ENCODE data around the gene POU6F1.
"Not testable (repeated sequence)": the region's sequence is repeated elsewhere in the genome, so short reads cannot be mapped to it uniquely, and the experiment has no call there.

The POU6F1 gene

DNA sequence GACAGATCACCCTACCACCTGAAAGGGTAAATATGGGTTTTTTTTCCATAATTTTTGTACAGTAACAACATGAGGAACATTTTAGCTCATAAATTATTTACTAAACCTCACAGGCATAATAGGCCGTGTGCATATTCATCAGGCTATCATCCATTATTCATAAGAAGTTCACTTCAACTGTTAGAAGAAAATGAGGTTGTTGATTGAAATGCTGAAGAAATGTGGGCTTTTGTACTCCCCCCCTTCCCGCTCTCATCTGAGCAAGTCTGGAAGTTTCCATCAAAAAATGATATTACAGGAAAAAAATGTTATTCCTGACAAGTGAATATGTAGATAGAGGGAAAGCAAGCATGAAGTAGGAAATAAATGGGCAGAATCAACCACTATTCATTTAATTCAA is 7.9 kb upstream of the POU6F1 start:
- DNase-seq = no peak

DNA sequence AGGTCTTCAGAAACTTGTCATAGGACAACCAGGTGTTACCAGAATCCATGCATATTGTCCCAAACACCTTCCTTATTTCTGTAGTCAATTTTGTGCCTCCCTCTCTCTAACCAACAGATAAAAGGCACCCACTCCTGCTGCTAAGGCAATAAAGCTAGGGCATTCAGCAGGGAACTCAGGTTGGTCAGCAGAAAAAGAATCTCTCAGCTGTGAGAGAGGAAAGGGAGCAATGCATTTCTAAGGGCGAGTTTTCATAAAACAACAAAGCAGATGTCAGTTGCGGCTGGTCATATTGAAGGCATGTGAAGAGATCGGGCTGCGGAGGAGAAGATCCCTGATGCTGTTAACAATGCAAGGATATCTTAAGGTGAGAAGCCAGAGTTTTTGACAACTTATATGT is 7.4 kb upstream of the POU6F1 start:
- no peak for DNase-seq

GRCh38 chr12:51224625-51225024 is 6.8 kb upstream of the POU6F1 start:
- DNase-seq = no peak

DNA sequence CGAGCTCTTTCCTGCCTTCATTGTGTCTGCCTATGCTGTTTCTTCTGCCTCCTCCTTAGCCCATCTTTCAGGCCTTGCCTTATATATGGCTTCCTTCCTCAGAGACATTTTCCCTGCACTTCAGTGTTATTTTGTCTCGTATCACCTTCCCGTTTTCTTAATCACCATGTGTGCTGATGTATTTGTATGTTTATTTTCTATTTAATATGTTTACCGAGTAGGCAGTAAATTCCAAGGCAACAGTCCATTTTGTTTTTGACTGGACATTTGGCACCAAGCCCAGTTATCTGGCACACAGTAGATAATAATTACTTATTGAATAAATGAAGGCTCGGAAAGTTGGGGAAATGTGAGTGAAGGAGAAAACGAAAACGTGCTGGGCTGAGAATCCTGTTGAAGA is 4.6 kb upstream of the POU6F1 start:
- no peak for DNase-seq

GRCh38 chr12:51219857-51220256 is 2.0 kb upstream of the POU6F1 start:
- DNase-seq = not testable (repeated sequence)

GRCh38 chr12:51219322-51219721 is 1.5 kb upstream of the POU6F1 start:
- no peak for DNase-seq

DNA sequence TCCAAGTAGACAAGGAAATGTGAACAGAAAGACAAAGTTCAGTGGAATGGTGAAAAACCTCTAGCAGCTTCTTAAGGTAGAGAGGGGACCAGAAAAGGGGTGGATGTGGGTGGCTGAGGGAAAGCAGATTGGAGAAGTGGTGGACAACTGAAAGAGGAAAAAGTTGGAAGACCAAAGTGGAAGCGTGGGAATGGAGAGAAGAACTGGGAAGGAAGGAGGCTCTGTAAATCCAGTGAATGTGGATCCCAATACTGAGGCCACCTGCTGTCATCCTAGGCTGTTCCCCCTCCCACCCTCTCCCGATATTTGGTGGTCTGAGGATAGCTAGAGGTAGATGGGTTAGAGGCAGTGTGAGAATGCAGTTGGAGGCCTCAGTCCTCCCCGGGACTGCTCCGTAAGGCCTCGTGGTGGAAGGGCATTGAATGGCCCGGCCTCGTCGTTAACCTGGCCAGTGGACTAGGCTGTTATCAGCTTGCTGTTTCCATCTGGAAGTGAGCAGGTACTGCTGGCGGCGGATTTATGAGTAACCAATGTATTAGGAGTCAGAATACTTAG is 822 bp upstream of the POU6F1 start:
- no peak for DNase-seq

- DNase-seq = no peak
Observed at GRCh38 chr12:51217133-51217967, 512 bp downstream of the POU6F1 start.

DNA sequence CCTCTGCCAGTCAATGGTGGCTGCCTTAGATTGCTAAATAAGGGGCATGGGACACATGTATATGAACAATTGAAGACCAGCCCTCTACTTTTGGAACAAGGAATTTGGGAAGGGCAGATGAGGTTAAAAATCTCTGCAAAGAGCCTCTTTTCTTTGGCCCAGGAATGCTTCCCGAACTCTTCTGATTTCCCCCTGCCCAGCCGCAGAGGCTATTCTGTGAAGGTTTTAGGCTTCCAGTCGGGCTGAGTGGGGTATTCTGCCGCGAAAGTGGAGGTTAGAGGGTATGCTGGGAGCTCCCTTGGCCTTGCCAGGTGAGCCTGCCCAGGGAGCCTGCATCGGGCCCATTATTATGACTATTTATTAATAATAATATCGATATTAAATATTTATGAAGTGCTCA is 1.2 kb downstream of the POU6F1 start:
- DNase-seq = no peak

- no peak for DNase-seq
Observed at GRCh38 chr12:51214895-51215294, 3.0 kb downstream of the POU6F1 start.

- no peak for DNase-seq
Observed at GRCh38 chr12:51210690-51211395, 7.0 kb downstream of the POU6F1 start.

- no peak for DNase-seq
Observed at GRCh38 chr12:51209259-51209658, 8.6 kb downstream of the POU6F1 start.

- DNase-seq = no peak
Observed at GRCh38 chr12:51208016-51208660, 9.7 kb downstream of the POU6F1 start.

GRCh38 chr12:51205350-51205749 is 12.5 kb downstream of the POU6F1 start:
- DNase-seq = no peak

GRCh38 chr12:51202718-51203117 is 15.1 kb downstream of the POU6F1 start:
- DNase-seq = no peak

- no peak for DNase-seq
Observed at GRCh38 chr12:51200806-51201205, 17.1 kb downstream of the POU6F1 start.

- no peak for DNase-seq
Observed at GRCh38 chr12:51200156-51200555, 17.7 kb downstream of the POU6F1 start.

- no peak for DNase-seq
Observed at GRCh38 chr12:51199366-51199945, 18.4 kb downstream of the POU6F1 start.

DNA sequence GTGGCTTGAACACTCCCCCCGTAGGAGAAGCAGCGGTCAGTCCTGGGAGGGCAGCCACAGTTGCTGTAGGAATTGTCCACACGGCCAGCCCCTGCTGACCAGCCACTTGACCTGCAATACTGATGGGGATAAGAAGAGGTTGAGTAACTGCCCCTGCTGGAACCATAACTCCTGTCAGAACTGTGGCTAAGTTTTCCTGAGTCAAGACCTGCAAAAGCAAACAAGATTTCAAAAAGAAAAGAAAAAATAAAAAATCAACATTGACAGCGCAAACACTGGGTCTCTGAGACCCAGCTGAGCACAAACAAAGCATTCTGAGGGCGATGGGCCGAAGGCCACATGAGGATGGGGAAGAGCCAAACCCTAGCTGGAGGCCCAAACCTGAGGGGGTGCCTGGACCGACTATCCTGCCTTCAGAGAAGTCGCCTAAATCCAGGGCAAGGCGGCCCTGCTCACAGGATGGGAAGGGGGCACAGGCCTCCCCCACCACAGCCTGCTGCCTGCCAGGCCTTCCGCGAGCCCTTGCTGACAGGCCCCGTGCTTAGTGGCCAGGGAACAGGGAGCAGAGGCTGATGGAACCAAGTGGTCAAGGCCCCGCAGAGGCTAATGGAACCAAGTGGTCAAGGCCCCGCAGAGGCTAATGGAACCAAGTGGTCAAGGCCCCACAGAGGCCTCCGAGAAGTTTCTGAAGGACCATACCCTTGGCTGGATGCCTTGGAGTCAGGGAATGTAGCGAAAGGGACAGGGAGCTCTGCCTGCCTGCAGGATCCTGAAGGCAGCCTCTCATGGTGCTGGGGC is 19.1 kb downstream of the POU6F1 start:
- no peak for DNase-seq

DNA sequence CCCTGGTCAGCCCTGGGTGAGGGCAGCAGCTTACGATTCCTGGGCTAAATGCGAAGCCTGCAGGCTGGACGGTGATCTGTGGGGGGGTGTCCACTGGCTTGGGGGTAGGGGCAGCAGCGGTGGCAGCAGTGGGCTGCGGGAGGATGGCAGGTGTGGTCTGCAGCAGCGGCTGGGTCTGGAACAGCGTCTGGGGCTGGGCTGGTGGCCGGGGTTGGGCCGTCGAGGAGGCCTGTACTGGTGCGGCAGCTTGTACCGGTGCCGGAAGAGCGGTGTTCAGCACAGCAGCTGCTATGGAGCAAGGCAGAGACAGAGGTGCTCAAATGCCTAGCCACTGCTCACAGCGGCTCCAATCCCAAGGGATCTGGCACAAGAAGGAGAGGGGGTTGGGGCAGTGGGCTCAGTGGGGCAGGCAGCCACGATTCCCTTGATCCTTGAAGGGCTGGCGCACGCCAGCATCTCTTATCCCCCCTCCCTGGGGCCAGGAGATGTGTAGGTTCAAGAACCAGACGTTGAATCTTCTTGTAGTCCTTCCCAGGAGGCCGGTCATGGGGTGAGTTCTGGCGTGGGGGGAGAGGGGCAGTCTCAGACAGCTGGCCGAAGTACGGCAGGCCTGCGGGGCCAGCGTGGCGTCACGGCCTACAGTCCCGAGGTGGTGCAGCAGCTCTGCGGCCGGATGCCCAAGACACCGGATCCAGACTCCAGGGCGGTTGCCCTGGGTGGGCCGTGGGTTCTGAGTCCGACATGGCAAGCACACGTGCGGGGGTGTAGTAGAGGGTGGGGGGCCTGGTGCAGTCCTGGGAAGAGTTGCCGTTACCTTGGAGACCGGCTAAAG is 19.9 kb downstream of the POU6F1 start:
- DNase-seq = no peak

- no peak for DNase-seq
Observed at GRCh38 chr12:51196547-51196946, 21.3 kb downstream of the POU6F1 start.

Data from NCI-H2081 treated with DMSO at 0.1 percent for 48 hours (cell line).